HG03354 (cell line): Measurements from ENCODE around the gene ELOVL2.

Experiments used
- ATAC-seq: cut with Tn5 transposase; IDR thresholded peaks from one replicate; pipeline ENCODE4 v1.9.1; 2021; ENCODE audit warnings: mild to moderate bottlenecking; ENCODE audit not compliant: unreplicated experiment, poor library complexity, severe bottlenecking

Gene ELOVL2

GRCh38 chr6:11062715-11063114, 18.6 kb upstream of the ELOVL2 start:
- ATAC-seq: no peak

GRCh38 chr6:11062083-11062482, 18.0 kb upstream of the ELOVL2 start:
- no peak for ATAC-seq

DNA sequence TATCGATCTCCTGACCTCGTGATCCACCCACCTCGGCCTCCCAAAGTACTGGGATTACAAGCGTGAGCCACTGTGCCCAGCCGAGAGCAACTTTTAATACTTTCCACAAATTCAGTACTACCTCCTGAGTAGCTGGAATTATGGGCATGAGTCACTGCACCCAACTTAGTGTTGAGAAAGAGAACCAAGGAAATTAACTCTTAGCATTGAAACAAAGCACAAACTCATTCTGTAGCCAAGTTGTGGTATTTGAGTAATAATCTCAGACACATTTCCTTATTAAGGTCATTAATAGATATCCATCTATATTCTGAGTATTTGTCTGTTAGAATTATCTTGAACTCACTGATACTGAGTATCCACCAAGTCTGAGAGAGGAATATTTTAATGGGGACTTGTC, 14.3 kb upstream of the ELOVL2 start:
- no peak for ATAC-seq

- ATAC-seq: no peak
Observed at GRCh38 chr6:11056871-11057270, 12.8 kb upstream of the ELOVL2 start.

DNA sequence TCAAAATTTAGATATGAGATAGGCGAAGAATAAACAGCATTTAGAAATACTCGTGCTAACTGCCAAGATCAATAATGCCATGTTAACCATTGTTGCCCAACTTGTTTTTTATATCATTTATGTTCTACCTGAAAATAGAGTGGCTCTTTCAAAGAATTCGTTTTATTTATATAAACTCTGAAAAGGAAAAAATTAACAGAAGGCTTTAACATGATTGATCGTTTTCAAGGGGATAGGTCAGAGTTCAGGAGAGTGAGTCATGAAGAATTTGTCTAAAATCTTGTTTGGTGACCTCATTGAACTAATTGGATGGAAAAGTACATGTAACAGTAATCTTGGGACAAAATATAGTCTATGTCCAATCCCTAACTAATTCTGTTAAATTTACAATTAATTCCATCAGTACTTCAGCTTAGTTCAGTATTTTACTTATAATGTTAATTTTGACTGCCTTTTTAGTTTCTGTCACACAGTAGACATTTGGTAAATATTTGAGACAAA, 11.1 kb upstream of the ELOVL2 start:
- no peak for ATAC-seq

GRCh38 chr6:11054722-11055121, 10.6 kb upstream of the ELOVL2 start:
- no peak for ATAC-seq

- no peak for ATAC-seq
Observed at GRCh38 chr6:11053307-11053706, 9.2 kb upstream of the ELOVL2 start.

GRCh38 chr6:11050731-11051130, 6.6 kb upstream of the ELOVL2 start:
- ATAC-seq: no peak

DNA sequence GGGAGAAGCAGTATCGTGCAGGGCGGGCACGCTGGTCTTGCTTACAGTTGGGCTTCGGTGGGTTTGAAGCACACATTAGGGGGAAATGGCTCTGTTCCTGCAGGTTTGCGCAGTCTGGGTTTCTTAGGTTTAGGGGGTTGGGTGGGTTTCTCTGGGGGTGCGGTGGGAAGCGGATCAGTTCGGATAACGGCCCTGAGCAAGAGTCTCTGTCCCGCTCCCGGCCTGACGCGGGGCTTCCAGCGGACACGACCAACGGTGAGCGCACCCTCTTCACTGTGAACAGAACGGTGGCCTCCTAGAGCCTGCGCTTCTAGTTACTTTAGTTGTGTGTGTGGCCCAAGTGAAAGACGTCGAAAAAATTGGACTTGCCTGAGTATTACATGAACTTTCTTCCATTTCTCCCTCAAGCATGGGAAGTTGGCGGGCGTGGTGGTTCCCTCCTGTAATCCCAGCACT, 635 bp upstream of the ELOVL2 start:
- ATAC-seq: no peak

DNA sequence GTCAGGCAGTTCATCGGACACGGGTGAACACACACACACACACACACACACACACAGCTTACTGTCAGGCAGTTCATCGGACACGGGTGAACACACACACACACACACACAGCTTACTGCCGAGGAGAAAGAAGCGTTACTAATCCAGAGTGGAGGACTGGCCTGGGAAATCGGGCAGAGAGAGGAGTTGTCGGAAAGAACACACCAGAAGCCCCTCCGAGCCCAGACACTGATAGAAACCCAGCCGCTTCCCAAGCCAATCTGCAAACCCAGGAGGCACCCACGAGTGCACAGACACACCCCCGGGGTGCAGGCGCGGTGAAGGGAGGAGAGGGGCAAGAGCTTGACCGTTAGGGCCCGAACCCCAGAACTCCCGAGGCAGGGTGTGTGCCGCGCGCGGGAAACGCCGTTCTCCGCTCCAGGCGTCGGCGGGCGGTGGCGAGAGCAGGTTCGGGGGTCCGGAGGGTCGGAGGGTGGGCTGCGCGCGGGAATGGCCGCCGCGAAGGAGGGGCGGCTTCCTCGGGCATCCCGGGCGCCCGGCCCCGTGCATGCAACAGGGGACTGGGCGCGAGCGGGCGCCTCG, 636 bp downstream of the ELOVL2 start:
- peak; percentile 20 for ATAC-seq

DNA sequence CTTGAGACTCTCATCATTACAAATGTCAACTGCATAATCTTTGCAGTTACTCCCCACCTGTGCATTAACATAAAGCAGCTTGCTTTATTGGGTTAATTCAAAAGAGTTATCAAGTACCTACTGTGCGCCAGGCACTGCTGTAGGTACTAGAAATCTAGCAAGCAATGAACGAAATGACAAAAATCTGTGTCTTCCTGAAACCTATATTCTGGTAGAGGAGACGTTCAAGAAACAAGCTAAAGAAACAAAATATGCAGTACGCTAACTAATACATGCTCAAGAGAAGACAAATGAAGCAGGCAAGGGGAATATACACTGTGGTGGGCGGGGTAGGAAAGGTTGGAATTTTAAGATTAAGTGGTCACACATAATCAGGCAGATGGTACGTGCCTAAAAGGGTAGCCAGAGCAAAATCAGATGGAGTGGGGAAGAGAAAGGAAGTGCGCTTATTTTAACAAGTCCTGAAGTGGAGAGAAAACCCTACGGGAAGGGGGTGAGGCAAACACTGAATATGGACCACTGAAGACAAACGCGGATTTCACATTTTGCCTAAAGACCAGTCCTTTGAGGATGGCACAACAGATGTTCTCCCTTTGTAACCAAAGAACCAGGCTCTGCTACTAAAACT, 1.2 kb downstream of the ELOVL2 start:
- ATAC-seq: no peak

DNA sequence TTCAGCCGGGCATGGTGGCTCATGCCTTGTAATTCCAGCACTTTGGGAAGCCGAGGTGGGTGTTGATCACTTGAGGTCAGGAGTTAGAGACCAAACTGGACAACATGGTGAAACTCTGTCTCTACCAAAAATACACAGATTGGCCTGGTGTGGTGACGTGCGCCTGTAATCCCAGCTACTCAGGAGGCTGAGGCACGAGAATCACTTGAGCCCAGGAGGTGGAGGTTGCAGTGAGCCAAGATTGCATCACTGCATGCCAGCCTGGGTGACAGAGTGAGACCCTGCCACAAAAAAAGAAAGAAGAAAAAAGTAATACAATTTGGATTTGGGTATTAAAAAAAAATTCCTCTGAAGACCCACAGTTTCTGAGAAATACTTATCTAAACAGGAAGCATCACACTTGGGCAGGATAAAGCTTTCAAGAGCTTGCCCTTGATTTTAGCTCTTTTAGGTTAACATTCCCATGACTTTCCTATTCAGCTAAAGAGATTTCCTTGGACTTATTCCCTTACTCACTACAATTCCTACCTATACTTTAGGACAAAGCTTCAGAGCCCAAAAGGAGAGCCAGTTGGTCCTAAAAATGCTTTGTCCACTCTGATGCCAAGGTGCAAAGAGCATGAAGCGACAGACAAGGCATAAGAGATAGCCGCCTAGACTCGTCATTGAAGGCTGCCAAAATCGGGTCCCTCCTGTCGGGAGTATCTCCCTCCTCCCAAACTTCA, 1.9 kb downstream of the ELOVL2 start:
- ATAC-seq: no peak

- ATAC-seq: no peak
Observed at GRCh38 chr6:11040134-11040533, 4.0 kb downstream of the ELOVL2 start.

GRCh38 chr6:11039040-11039439, 5.1 kb downstream of the ELOVL2 start:
- ATAC-seq: no peak

GRCh38 chr6:11036977-11037430, 7.1 kb downstream of the ELOVL2 start:
- no peak for ATAC-seq

DNA sequence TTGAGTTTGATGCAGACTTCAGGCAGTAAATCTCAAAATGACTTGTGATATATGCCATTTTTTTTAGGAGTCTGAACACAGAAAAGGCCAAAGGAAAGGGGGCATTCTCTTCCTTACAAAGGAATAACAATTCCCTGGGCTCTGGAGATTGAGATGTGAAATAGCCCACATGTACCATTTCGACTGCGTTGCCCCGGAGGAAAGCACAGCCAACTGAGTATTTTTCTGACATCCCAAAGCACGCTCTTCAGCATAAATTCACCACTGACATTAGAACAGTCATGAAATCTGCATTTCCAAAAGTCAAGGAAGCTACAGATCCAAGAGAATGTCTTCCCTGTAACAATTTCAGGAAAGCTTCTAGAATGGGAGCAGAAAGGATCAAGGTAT, 7.8 kb downstream of the ELOVL2 start:
- no peak for ATAC-seq

DNA sequence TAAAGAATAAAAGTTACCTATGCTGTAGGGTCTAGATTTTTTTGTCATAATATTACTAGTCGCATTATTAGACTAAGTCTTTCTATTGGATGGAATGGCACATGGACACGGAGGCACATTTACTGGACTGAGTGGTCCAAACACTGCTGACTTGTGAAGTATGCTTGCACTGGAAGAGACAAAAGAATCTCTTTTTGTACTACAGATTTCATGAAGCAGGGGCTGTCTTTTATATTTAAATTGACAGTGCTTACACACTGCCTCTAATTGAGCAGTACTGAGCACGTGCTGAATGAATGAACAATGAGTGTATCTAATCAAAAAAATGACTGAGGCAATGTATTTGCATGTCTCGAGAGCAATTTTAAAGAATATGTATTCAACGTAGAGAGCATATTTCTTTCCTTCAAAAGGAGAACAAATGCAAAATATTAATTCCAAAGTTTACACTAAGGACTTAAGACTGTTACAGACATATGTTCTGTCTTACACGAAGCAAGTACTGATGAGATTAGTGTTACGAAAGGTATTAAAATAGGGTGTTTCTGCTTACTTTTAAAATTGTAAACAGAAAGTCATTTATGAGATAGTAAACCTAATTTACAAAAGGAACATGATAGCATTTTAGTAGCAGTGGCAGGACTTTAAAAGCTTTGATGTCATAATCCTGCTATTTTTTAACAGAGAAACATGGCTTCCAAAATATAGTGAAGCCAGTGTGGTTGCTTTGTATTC, 8.3 kb downstream of the ELOVL2 start:
- no peak for ATAC-seq

GRCh38 chr6:11033825-11034224, 10.3 kb downstream of the ELOVL2 start:
- no peak for ATAC-seq

- ATAC-seq: no peak
Observed at GRCh38 chr6:11030904-11031303, 13.2 kb downstream of the ELOVL2 start.

- ATAC-seq: no peak
Observed at GRCh38 chr6:11028959-11029358, 15.1 kb downstream of the ELOVL2 start.
